COLO829 (cell line): Measurements from ENCODE around the gene RNPS1.
A peak's percentile ranks its signal among the peaks of the same experiment; 100 is the strongest.

ENCODE experiments used
- DNase-seq: peaks from one replicate; pipeline ENCODE4 v3.0.0; 2012; ENCODE audit warnings: low spot score

Gene RNPS1

GRCh38 chr16:2213817-2214718 lies 53.9 kb downstream of the RNPS1 start:
- no peak for DNase-seq

GRCh38 chr16:2212362-2213324 lies 55.3 kb downstream of the RNPS1 start:
- no peak for DNase-seq

GRCh38 chr16:2211923-2212347 lies 56.0 kb downstream of the RNPS1 start:
- DNase-seq, result no peak

- DNase-seq, result no peak
These were observed 57.2 kb downstream of the RNPS1 start, which contains the start of gene BRICD5 for GRCh38 chr16:2210386-2211365. TSS of gene BRICD5 (minus strand) at chr16:2210863. CDS start at chr16:2210833, 30 bp downstream.

GRCh38 chr16:2210009-2210332 lies 58.0 kb downstream of the RNPS1 start:
- DNase-seq, result no peak

GRCh38 chr16:2209258-2210008 lies 58.5 kb downstream of the RNPS1 start:
- DNase-seq, result no peak

GRCh38 chr16:2208772-2209171 lies 59.2 kb downstream of the RNPS1 start:
- DNase-seq, result no peak

GRCh38 chr16:2208308-2208707 lies 59.6 kb downstream of the RNPS1 start:
- DNase-seq, result no peak

- no peak for DNase-seq
These were observed 60.1 kb downstream of the RNPS1 start for GRCh38 chr16:2207872-2208271.

GRCh38 chr16:2206780-2207433 lies 61.0 kb downstream of the RNPS1 start:
- DNase-seq, result no peak

- no peak for DNase-seq
These were observed 61.5 kb downstream of the RNPS1 start for GRCh38 chr16:2206420-2206779.

GRCh38 chr16:2205967-2206313 lies 62.0 kb downstream of the RNPS1 start:
- DNase-seq, result no peak

GRCh38 chr16:2205104-2205966 lies 62.6 kb downstream of the RNPS1 start, which contains the start of gene MLST8:
TSS of gene MLST8 (plus strand) at chr16:2205454. CDS start at chr16:2206086, 632 bp downstream.
- peak; percentile 94 for DNase-seq

- DNase-seq, result no peak
These were observed 63.4 kb downstream of the RNPS1 start for GRCh38 chr16:2204416-2205103.
